ENCODE results near the gene SERINC3.

Gene SERINC3

GRCh38 chr20:44467289-44467883 lies 54.5 kb downstream of the SERINC3 start:
- DNase-seq (ENCODE audit: low read depth in 1 of 2, low spot score in 1 of 2), result no peak

GRCh38 chr20:44465001-44465560 lies 56.8 kb downstream of the SERINC3 start:
- DNase-seq (ENCODE audit: low read depth in 1 of 2, low spot score in 1 of 2), result no peak

GRCh38 chr20:44464514-44464913 lies 57.4 kb downstream of the SERINC3 start:
- no peak for DNase-seq (ENCODE audit: low read depth in 1 of 2, low spot score in 1 of 2)

- DNase-seq (ENCODE audit: low read depth in 1 of 2, low spot score in 1 of 2), result no peak
Measured at GRCh38 chr20:44463466-44463865, 58.4 kb downstream of the SERINC3 start.

DNA sequence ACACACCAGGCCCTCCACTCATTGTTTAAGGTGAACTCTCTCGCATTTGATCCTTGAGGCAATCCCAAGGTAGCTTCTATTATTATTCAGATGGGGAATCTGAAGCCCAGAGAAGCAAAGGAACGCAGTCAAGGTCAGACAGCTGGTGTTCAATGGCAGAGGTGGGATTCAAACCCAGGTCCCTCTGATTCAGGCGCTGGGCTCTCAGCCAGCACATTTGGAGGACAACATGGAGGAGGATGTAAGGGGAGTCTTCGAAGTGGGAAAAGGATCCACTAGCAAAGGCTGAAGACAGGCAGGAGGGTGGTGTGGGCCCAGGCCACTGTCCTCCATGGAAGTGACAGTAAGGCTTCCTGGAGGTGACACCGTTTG lies 60.1 kb downstream of the SERINC3 start:
- no peak for DNase-seq (ENCODE audit: low read depth in 1 of 2, low spot score in 1 of 2)

DNA sequence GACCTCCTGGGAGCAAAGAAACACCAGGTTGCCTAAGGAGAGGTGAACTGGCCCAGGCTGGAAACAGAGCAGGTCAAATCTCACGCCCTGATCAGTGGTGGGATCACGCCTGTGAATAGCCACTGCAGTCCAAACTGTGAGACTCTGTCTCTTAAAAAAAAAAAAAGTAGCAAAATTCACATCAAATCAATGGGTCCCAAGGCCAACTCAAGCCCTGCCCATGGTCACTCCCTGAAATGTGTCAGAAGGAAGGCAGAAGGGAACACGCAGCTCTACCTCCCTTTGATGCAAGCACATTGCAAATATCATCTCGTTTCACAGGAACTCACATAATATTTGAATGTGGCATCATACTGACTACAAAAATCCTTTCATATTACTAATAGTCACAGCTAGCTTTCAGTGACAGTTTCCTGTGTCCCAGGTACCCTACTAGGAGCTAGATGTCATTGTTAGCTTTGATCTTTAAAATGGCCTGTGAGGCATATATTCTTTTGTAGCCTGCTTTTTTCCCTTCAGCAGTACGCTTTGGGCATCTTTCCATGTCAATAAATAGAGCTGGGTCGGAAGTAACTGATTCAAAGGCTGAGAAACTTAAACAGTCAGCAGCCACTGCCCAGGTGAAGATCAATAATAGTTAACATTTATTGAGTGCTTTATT lies 60.6 kb downstream of the SERINC3 start:
- DNase-seq (ENCODE audit: low read depth in 1 of 2, low spot score in 1 of 2), result no peak

DNA sequence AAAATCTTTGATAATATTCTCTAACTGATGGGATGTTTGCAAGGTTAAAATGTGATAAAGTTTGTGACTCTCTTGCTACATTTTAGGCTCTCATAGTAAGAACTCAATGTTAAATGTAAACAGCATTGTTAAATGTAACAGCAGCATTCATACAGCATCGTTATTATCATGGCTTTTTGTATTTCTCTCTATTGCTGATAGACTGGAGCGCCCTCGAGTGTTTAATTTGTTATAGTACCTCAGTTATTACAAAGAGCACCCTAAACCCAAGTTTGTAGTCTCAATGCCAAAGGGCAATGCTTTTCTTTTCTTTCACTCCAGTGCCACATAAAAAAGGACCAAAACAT lies 61.1 kb downstream of the SERINC3 start:
- no peak for DNase-seq (ENCODE audit: low read depth in 1 of 2, low spot score in 1 of 2)

- DNase-seq (ENCODE audit: low read depth in 1 of 2, low spot score in 1 of 2), result no peak
Measured at GRCh38 chr20:44459271-44459670, 62.6 kb downstream of the SERINC3 start.

DNA sequence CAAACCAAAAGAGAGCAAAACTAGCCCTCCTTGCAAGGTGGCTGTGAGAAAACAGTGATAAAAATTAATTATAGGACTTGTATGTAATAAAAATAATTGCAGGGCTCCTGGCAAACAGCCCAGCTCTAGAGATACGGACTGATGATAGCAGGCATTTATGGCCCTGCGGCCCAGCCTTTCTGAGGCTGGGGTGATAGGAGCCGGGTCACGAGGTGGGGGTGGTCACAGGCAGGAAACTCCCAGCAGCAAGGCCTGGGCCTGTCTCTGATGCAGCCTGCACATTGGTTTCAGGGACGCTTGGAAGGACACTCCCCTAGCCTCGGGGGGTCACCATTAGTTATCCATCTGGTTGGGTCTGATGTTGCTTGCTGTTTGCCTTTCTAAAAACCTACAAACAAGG lies 64.9 kb downstream of the SERINC3 start:
- no peak for DNase-seq (ENCODE audit: low read depth in 1 of 2, low spot score in 1 of 2)

- DNase-seq (ENCODE audit: low read depth in 1 of 2, low spot score in 1 of 2), result no peak
Measured at GRCh38 chr20:44456611-44457010, 65.3 kb downstream of the SERINC3 start.

- no peak for DNase-seq (ENCODE audit: low read depth in 1 of 2, low spot score in 1 of 2)
Measured at GRCh38 chr20:44455126-44455525, 66.7 kb downstream of the SERINC3 start.

GRCh38 chr20:44454306-44454963 lies 67.4 kb downstream of the SERINC3 start:
- DNase-seq (ENCODE audit: low read depth in 1 of 2, low spot score in 1 of 2), result no peak

DNA sequence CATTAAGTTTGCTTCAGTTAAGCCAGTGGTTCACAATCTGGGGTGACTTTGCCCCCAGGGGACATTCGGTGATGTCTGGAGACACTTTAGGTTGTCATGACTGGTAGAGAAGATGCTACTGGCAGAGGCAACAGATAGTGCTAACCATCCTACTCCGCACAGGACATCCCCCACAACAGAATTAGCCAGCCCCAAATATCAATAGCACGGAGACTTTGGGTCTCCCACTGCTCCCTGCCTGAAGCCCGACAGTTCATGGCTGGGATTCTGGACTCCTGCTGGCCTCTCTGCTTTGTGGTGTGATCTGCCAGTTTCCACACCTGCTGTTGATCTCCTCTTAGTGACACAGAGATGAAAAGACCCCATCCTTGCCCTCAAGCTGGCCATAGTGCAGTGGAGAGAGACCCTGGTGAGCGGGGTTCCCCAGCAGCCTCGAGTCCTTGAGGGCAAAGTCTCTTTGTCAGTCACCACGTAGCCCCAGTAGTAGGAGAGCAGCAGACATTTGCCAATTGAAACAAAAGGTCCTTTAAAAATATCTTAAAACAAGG lies 70.9 kb downstream of the SERINC3 start:
- no peak for DNase-seq (ENCODE audit: low read depth in 1 of 2, low spot score in 1 of 2)

- DNase-seq (ENCODE audit: low read depth in 1 of 2, low spot score in 1 of 2), result no peak
Measured at GRCh38 chr20:44450281-44450889, 71.5 kb downstream of the SERINC3 start.

DNA sequence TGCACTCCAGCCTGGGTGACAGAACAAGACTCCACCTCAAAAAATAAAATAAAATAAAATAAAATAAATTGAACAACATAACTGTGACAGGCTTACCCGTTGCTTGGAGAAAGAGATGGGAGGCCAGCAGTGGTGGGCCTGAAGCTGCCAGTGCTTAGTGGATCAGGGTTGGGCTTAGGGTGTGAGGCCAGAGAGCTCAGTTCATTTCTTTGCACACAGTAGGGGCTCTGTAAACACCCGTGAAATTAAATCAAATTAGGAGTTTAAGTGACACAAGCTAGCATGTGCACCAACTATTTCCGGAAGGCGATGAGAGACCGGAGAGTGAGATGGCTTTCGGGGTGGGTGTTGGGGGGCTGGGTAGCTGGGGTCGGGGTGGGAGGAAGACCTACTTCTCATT lies 72.0 kb downstream of the SERINC3 start:
- no peak for DNase-seq (ENCODE audit: low read depth in 1 of 2, low spot score in 1 of 2)

DNA sequence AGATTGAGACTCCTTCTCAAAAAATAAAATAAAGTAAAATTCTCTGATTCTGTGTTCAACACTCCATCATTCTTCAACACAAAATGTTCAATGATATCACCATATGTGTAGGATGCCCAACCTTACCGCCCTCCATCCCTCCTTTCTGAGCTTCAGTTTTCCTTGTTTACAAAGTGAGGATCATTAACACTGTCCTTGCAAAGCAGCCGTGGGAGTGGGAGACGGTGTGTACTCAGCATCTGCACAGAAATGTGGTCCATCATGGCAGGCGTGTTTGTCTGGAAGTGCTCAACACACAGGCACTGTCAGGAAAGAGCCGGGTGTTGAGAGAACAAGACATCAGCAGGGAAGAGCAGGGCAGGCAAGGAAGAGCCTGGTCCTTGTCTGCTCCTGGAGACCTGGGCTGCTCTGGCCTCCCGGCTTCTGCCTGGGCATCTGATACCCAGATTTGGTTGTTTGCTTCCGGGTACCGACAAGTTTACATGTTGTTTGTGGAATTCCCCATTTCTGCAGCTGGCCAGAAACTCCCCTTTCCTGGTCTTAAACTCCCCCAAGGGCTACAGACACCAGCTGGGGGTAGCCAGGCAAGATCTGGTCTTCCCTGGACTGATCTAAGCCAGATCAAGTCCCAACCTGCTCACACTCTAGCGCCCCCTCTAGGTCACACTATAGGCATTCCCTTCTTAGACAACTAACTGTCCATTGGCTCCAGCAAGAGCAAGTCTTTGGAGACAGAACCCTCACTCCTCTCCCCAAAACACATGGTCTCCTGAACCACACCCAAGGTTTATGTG lies 72.9 kb downstream of the SERINC3 start:
- no peak for DNase-seq (ENCODE audit: low read depth in 1 of 2, low spot score in 1 of 2)

GRCh38 chr20:44447827-44448419 lies 73.9 kb downstream of the SERINC3 start:
- DNase-seq (ENCODE audit: low read depth in 1 of 2, low spot score in 1 of 2), result no peak

All from stimulated activated CD4-positive, alpha-beta T cell treated with anti-CD3 and anti-CD28 coated beads, Interleukin-15, amount 100 ng/mL, for 1 hour (primary cell).